K562 (cell line): Measurements from ENCODE around the gene MBD2. TPM values are rescaled to one million over a fixed set of nuclear protein-coding genes. Genes with fewer than 3 reads are reported as not detected.

Experiments
- CEBPG ChIP-seq, 3 experiments: fragments of 200-800 bp in 1 of 3; sonication (Bioruptor generic) in 1 of 3; sonication (generic) in 1 of 3; formaldehyde crosslinking in 1 of 3; IDR thresholded peaks in 2 of 3; conservative IDR thresholded peaks in 1 of 3; 2 replicates each; pipeline versions ENCODE4 v1.6.1 to v1.8.0; 2016 to 2022; ENCODE audit warnings: missing compliant biosample characterization in 2 of 3, missing genetic modification characterization in 2 of 3, mild to moderate bottlenecking in 1 of 3, missing genetic modification reagents in 1 of 3
- CREM ChIP-seq: IDR thresholded peaks from 2 replicates; pipeline ENCODE4 v1.6.1; 2014; ENCODE audit warnings: antibody characterized with exemption, low read depth
- FOSL1 ChIP-seq: fragments of 200-800 bp; sonication (Bioruptor generic); conservative IDR thresholded peaks from 2 replicates; pipeline ENCODE4 v1.6.1; 2016; ENCODE audit warnings: missing genetic modification characterization, missing compliant biosample characterization
- HOXB6 ChIP-seq: fragments of 250-450 bp; sonication (Bioruptor Pico); IDR thresholded peaks from 2 replicates; pipeline ENCODE4 v1.5.1; 2022; ENCODE audit warnings: mild to moderate bottlenecking, borderline replicate concordance
- KLF6 ChIP-seq: fragments of 250-450 bp; sonication (Bioruptor Pico); IDR thresholded peaks from 2 replicates; pipeline ENCODE4 v1.4.0; 2020; ENCODE audit warnings: mild to moderate bottlenecking, moderate library complexity, borderline replicate concordance
- SRSF9 ChIP-seq: fragments of 200-400 bp; formaldehyde crosslinking; IDR thresholded peaks from 2 replicates; pipeline ENCODE4 v1.6.1; 2017; ENCODE audit warnings: low read depth, low read length, borderline replicate concordance
- STAT5B ChIP-seq: fragments of 250-450 bp; sonication (Bioruptor Pico); IDR thresholded peaks from 2 replicates; pipeline ENCODE4 v1.8.0; 2021; ENCODE audit warnings: mild to moderate bottlenecking, inconsistent platforms
- TEAD1 ChIP-seq, 2 experiments: fragments of 450-650 bp in 1 of 2; sonication (generic) in 1 of 2; formaldehyde crosslinking; IDR thresholded peaks; 2 replicates each; pipeline versions ENCODE4 v1.4.0 to v1.8.0; 2020 to 2022; ENCODE audit warnings: mild to moderate bottlenecking in 2 of 2, missing genetic modification reagents in 1 of 2
- ZFP30 ChIP-seq: fragments of 250-450 bp; sonication (Bioruptor Pico); IDR thresholded peaks from 2 replicates; pipeline ENCODE4 v1.8.0; 2022; ENCODE audit warnings: moderate library complexity, mild to moderate bottlenecking, inconsistent platforms, borderline replicate concordance
- ZFX ChIP-seq: sonication (generic); formaldehyde crosslinking; IDR thresholded peaks from 2 replicates; pipeline ENCODE4 v1.8.0; 2022; ENCODE audit warnings: mild to moderate bottlenecking, missing genetic modification reagents, moderate library complexity
- ZNF253 ChIP-seq: fragments of 250-450 bp; sonication (Bioruptor Pico); conservative IDR thresholded peaks from 2 replicates; pipeline ENCODE4 v1.6.1; 2021; ENCODE audit warnings: mild to moderate bottlenecking
- ZNF436 ChIP-seq: fragments of 250-450, 450-650 bp; sonication (Bioruptor Pico); formaldehyde crosslinking; IDR thresholded peaks from 2 replicates; pipeline ENCODE4 v1.7.0; 2020; ENCODE audit warnings: mild to moderate bottlenecking
- polyA plus RNA-seq, 8 experiments: library from polyadenylated mRNA; depleted of rRNA in 4 of 8; stranded (reverse) in 5 of 8; unstranded in 3 of 8; fragments of >200 nt; fragmentation: Nextera tagmentation in 2 of 8; fragmentation: Illumina TruSeq in 1 of 8; extraction: Ambion mirVana in 2 of 8; extraction: Trizol in 1 of 8; gene quantifications; 2 replicates each; pipeline versions ENCODE4 v1.2.1 to v1.2.3, GENCODE V29; 2011 to 2014; ENCODE audit warnings: inconsistent platforms in 1 of 8, missing spikeins in 1 of 8
- total RNA-seq, 7 experiments: library from RNA; depleted of rRNA in 6 of 7; stranded (reverse); fragments of >200 nt in 6 of 7; fragmentation: Illumina TruSeq in 2 of 7; extraction: Trizol in 2 of 7; gene quantifications; 2 replicates each; pipeline versions ENCODE4 v1.2.1 to v1.2.3, GENCODE V29; 2011 to 2021; ENCODE audit warnings: low replicate concordance in 1 of 7
- TF ChIP-seq, protein P1 (sequence below): sonication (generic); formaldehyde crosslinking; IDR thresholded peaks from 2 replicates; pipeline ENCODE4 v1.8.0; 2022; ENCODE audit warnings: missing genetic modification reagents, mild to moderate bottlenecking, borderline replicate concordance
- TF ChIP-seq, protein P2 (sequence below): fragments of 450-650 bp; formaldehyde crosslinking; IDR thresholded peaks from 2 replicates; pipeline ENCODE4 v1.4.0; 2020; ENCODE audit warnings: mild to moderate bottlenecking, moderate library complexity
- TF ChIP-seq, protein P3 (sequence below): fragments of 250-450 bp; sonication (Bioruptor Pico); IDR thresholded peaks from 2 replicates; pipeline ENCODE4 v1.4.0; 2020; ENCODE audit warnings: mild to moderate bottlenecking, moderate library complexity
- TF ChIP-seq, protein P4 (sequence below), 2 experiments: IDR thresholded peaks; 2 replicates each; pipeline ENCODE4 v1.6.1; 2011; ENCODE audit warnings: borderline replicate concordance in 1 of 2, control low read depth in 1 of 2, low read depth in 1 of 2, low read length in 1 of 2, mild to moderate bottlenecking in 1 of 2, mixed read lengths in 1 of 2, moderate library complexity in 1 of 2; ENCODE audit not compliant: insufficient read depth in 1 of 2, insufficient read length in 1 of 2, poor library complexity in 1 of 2, severe bottlenecking in 1 of 2; ENCODE audit errors: extremely low read depth in 1 of 2

Gene MBD2
- total and polyA plus RNA-seq, 9 of the 15 experiments (the other 6 are each of a cell fraction or from before 2014, with no cell fraction given) = 4.4 to 40.2 (median 13.9) TPM

DNA sequence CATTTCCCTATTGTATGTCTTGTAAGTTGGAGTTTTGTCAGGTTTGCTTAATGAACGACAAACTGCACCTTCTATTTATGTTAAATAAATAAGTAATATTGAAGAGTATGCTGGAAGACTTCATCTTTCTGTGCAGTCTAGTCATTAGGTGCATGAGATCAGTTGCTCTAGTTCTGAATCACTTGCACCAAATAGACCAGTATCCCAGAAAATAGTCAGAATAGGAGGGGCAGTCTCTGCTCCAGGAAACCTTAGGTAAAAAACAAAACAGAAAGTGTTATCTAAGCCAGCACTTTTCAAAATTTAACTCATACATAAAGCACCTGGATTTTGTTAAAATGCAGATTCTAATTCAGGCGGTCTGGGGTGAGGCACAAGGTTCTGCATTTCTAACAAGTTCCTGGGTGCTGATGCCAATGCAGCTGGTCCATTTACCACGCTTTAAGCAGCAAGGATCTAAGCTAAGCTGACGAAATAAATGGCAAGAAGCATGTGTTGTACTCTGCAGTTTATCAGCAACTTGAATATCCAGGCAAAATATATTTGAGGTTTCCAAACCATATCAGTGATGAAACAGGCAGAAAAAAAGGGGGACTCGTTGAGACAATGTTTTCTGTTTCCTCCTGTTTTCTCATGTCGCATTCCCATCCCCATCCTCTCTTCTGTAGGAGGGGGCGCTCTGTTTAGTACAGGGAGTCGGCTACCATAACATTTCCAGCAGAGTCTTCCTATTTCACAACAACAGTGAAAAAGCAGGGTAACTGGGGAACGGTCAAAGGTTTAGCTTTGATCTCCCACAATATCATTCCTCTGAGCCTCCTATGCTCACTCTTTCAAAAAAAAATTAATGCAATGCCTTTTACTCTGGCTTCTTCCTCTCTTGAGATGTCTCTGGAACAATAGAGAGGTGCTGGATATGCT, 106.4 kb downstream of the MBD2 start (continued):
- TF ChIP-seq, protein P1, sequence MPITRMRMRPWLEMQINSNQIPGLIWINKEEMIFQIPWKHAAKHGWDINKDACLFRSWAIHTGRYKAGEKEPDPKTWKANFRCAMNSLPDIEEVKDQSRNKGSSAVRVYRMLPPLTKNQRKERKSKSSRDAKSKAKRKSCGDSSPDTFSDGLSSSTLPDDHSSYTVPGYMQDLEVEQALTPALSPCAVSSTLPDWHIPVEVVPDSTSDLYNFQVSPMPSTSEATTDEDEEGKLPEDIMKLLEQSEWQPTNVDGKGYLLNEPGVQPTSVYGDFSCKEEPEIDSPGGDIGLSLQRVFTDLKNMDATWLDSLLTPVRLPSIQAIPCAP = no peak
- TF ChIP-seq CEBPG (CRISPR knock-in tag; IDR thresholded peaks at IDR 0.05) (peak; percentile 69; the same call in 1 of the 2 replicates), CEBPG (tag; conservative IDR thresholded peaks at IDR 0.05 in 1 of 2, IDR thresholded peaks at IDR 0.05 in 1 of 2) (peak; percentile 69 to 94), STAT5B (CRISPR knock-in tag) (no peak), ZFX (no peak), ZFP30 (CRISPR knock-in tag) (no peak), HOXB6 (CRISPR knock-in tag) (no peak), ZNF436 (CRISPR knock-in tag) (no peak), TEAD1 (CRISPR knock-in tag; IDR thresholded peaks at IDR 0.05) (no peak), CREM (no peak), ZNF253 (no peak), FOSL1 (tag) (peak; percentile 24; the same call in 1 of the 2 replicates), SRSF9 (no peak), KLF6 (no peak; the same call in 1 of the 2 replicates)
- TF ChIP-seq, protein P2, sequence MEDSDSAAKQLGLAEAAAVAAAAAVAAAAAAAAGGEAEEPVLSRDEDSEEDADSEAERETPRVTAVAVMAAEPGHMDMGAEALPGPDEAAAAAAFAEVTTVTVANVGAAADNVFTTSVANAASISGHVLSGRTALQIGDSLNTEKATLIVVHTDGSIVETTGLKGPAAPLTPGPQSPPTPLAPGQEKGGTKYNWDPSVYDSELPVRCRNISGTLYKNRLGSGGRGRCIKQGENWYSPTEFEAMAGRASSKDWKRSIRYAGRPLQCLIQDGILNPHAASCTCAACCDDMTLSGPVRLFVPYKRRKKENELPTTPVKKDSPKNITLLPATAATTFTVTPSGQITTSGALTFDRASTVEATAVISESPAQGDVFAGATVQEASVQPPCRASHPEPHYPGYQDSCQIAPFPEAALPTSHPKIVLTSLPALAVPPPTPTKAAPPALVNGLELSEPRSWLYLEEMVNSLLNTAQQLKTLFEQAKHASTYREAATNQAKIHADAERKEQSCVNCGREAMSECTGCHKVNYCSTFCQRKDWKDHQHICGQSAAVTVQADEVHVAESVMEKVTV (CRISPR knock-in tag) = no peak
- TF ChIP-seq, protein P3, sequence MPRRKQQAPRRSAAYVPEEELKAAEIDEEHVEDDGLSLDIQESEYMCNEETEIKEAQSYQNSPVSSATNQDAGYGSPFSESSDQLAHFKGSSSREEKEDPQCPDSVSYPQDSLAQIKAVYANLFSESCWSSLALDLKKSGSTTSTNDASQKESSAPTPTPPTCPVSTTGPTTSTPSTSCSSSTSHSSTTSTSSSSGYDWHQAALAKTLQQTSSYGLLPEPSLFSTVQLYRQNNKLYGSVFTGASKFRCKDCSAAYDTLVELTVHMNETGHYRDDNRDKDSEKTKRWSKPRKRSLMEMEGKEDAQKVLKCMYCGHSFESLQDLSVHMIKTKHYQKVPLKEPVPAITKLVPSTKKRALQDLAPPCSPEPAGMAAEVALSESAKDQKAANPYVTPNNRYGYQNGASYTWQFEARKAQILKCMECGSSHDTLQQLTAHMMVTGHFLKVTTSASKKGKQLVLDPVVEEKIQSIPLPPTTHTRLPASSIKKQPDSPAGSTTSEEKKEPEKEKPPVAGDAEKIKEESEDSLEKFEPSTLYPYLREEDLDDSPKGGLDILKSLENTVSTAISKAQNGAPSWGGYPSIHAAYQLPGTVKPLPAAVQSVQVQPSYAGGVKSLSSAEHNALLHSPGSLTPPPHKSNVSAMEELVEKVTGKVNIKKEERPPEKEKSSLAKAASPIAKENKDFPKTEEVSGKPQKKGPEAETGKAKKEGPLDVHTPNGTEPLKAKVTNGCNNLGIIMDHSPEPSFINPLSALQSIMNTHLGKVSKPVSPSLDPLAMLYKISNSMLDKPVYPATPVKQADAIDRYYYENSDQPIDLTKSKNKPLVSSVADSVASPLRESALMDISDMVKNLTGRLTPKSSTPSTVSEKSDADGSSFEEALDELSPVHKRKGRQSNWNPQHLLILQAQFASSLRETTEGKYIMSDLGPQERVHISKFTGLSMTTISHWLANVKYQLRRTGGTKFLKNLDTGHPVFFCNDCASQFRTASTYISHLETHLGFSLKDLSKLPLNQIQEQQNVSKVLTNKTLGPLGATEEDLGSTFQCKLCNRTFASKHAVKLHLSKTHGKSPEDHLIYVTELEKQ (CRISPR knock-in tag) = no peak
- TF ChIP-seq, protein P4, sequence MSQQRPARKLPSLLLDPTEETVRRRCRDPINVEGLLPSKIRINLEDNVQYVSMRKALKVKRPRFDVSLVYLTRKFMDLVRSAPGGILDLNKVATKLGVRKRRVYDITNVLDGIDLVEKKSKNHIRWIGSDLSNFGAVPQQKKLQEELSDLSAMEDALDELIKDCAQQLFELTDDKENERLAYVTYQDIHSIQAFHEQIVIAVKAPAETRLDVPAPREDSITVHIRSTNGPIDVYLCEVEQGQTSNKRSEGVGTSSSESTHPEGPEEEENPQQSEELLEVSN (IDR thresholded peaks at IDR 0.05; ENCODE audit: borderline replicate concordance in 1 of 2, extremely low read depth in 1 of 2, insufficient read depth in 1 of 2, insufficient read length in 1 of 2, low read depth in 1 of 2, low read length in 1 of 2, poor library complexity in 1 of 2, severe bottlenecking in 1 of 2) = no peak
